SU-DHL-6 (cell line): ENCODE data around the gene RFTN1.

Experiments
- H2AFZ ChIP-seq: fragments of 200-600 bp; sonication (generic); 2 replicates; pipeline ENCODE4 v1.6.1; 2014; ENCODE audit warnings: low read depth, mild to moderate bottlenecking, moderate library complexity, mixed read lengths, antibody characterized with exemption, low read length; ENCODE audit not compliant: severe bottlenecking
- H3F3A ChIP-seq: fragments of 200-600 bp; shearing (Covaris generic); 2 replicates; pipeline ENCODE4 v1.6.0; 2016; ENCODE audit warnings: antibody characterized with exemption, mild to moderate bottlenecking; ENCODE audit not compliant: insufficient read depth
- H3K27ac ChIP-seq: fragments of 200-600 bp; sonication (generic); 2 replicates; pipeline ENCODE4 v1.5.1; 2016; ENCODE audit warnings: low read depth, mild to moderate bottlenecking, low read length, moderate library complexity, mixed read lengths
- H3K27me3 ChIP-seq: fragments of 200-600 bp; sonication (generic), shearing (Covaris generic); 2 replicates; pipeline ENCODE4 v1.6.0; 2014; ENCODE audit warnings: mild to moderate bottlenecking, low read length
- H3K36me3 ChIP-seq: fragments of 200-600 bp; sonication (generic); 2 replicates; pipeline ENCODE4 v1.6.1; 2014; ENCODE audit warnings: mild to moderate bottlenecking, low read length, mixed read lengths
- H3K4me2 ChIP-seq: fragments of 300-600, 200-600 bp; shearing (Covaris generic), sonication (generic); 2 replicates; pipeline ENCODE4 v1.6.0; 2014; ENCODE audit warnings: low read length, low read depth, mild to moderate bottlenecking; ENCODE audit not compliant: poor library complexity, severe bottlenecking
- H3K4me3 ChIP-seq: fragments of 200-600 bp; sonication (generic); 2 replicates; pipeline ENCODE4 v1.5.1; 2014; ENCODE audit warnings: antibody characterized with exemption, low read length, mild to moderate bottlenecking, mixed read lengths; ENCODE audit not compliant: insufficient read depth, poor library complexity, severe bottlenecking
- H3K79me2 ChIP-seq: fragments of 200-600 bp; sonication (generic); 2 replicates; pipeline ENCODE4 v1.6.1; 2014; ENCODE audit warnings: mild to moderate bottlenecking, low read length, moderate library complexity; ENCODE audit not compliant: insufficient read depth
- H3K9ac ChIP-seq: fragments of 200-600 bp; sonication (generic); 2 replicates; pipeline ENCODE4 v1.7.0; 2014; ENCODE audit warnings: mild to moderate bottlenecking, low read length
- H3K9me2 ChIP-seq: fragments of 200-600 bp; sonication (generic); replicated peaks from 2 replicates; pipeline ENCODE4 v1.6.1; 2014; ENCODE audit warnings: low read length; ENCODE audit not compliant: insufficient read depth
- H3K9me3 ChIP-seq: fragments of 200-600 bp; sonication (generic); 2 replicates; pipeline ENCODE4 v1.6.1; 2014; ENCODE audit warnings: low read length, mixed read lengths; ENCODE audit not compliant: insufficient read depth
- H4K20me1 ChIP-seq: fragments of 200-600 bp; sonication (generic); 2 replicates; pipeline ENCODE4 v1.6.1; 2014; ENCODE audit warnings: low read depth, mild to moderate bottlenecking, antibody characterized with exemption, low read length, moderate library complexity, mixed read lengths
- CTCF ChIP-seq: fragments of 200-600 bp; sonication (generic); IDR thresholded peaks from one replicate; pipeline ENCODE4 v1.5.1; 2017; ENCODE audit warnings: antibody characterized with exemption, mild to moderate bottlenecking, low read length, moderate library complexity; ENCODE audit not compliant: insufficient read depth, poor library complexity, severe bottlenecking
- EZH2phosphoT487 ChIP-seq: fragments of 200-600 bp; sonication (generic), shearing (Covaris generic); conservative IDR thresholded peaks from 2 replicates; pipeline ENCODE4 v1.6.1; 2018; ENCODE audit warnings: mild to moderate bottlenecking, antibody characterized with exemption, low read length, moderate library complexity, mixed read lengths

RFTN1 gene

GRCh38 chr3:16381426-16381825 is 132.1 kb downstream of the RFTN1 start:
- Histone ChIP-seq H3K36me3 (peaks cover 37% of the 10 kb centered on the region), H3K9me3 (no peaks in the 10 kb centered on the region), H3K79me2 (peaks cover 89% of the 10 kb centered on the region), H3K4me2 (peak overlapping the region; percentile 59), H4K20me1 (no peaks in the 10 kb centered on the region), H2AFZ (no peak overlapping the region), H3K9me2 (no peaks in the 10 kb centered on the region), H3K27me3 (no peaks in the 10 kb centered on the region), H3K9ac (no peak overlapping the region), H3K4me3 (no peak overlapping the region), H3K27ac (peak overlapping the region; percentile 97), H3F3A (peaks cover 78% of the 10 kb centered on the region)
- no peak for TF ChIP-seq EZH2phosphoT487
- TF ChIP-seq CTCF: no peak

GRCh38 chr3:16380421-16380820 is 133.1 kb downstream of the RFTN1 start:
- H3K4me3 ChIP-seq: no peak overlapping the region
- peak overlapping the region; percentile 59 for H3K4me2 ChIP-seq
- H3F3A ChIP-seq: peaks cover 81% of the 10 kb centered on the region
- H4K20me1 ChIP-seq: no peaks in the 10 kb centered on the region
- no peaks in the 10 kb centered on the region for H3K9me2 ChIP-seq
- no peaks in the 10 kb centered on the region for H3K9me3 ChIP-seq
- H3K79me2 ChIP-seq: peaks cover 88% of the 10 kb centered on the region
- no peaks in the 10 kb centered on the region for H3K27me3 ChIP-seq
- peak overlapping the region; percentile 60 for H3K9ac ChIP-seq
- no peak overlapping the region for H2AFZ ChIP-seq
- H3K27ac ChIP-seq: peak overlapping the region; percentile 97
- TF ChIP-seq EZH2phosphoT487: no peak
- no peak for TF ChIP-seq CTCF
- H3K36me3 ChIP-seq: peaks cover 27% of the 10 kb centered on the region

GRCh38 chr3:16379838-16380237 is 133.7 kb downstream of the RFTN1 start:
- Histone ChIP-seq H3K36me3 (peaks cover 24% of the 10 kb centered on the region), H3K9me2 (no peaks in the 10 kb centered on the region), H3K4me3 (no peak overlapping the region), H3K27me3 (no peaks in the 10 kb centered on the region), H3K79me2 (peaks cover 88% of the 10 kb centered on the region), H3K27ac (peak overlapping the region; percentile 97), H4K20me1 (no peaks in the 10 kb centered on the region), H3F3A (peaks cover 82% of the 10 kb centered on the region), H2AFZ (no peak overlapping the region), H3K9me3 (no peaks in the 10 kb centered on the region), H3K4me2 (peak overlapping the region; percentile 59), H3K9ac (peak overlapping the region; percentile 60)
- no peak for TF ChIP-seq EZH2phosphoT487
- no peak for TF ChIP-seq CTCF
